HuH-7.5 (cell line): ENCODE measurements around the gene CLIP2.
A peak's percentile ranks its signal among the peaks of the same experiment; 100 is the strongest.
"Not testable (repeated sequence)": the region's sequence is repeated elsewhere in the genome, so short reads cannot be mapped to it uniquely, and the experiment has no call there.

Experiments used
- DNase-seq: peaks from one replicate; pipeline ENCODE4 v3.0.0; 2011; ENCODE audit warnings: low spot score

CLIP2 gene

DNA sequence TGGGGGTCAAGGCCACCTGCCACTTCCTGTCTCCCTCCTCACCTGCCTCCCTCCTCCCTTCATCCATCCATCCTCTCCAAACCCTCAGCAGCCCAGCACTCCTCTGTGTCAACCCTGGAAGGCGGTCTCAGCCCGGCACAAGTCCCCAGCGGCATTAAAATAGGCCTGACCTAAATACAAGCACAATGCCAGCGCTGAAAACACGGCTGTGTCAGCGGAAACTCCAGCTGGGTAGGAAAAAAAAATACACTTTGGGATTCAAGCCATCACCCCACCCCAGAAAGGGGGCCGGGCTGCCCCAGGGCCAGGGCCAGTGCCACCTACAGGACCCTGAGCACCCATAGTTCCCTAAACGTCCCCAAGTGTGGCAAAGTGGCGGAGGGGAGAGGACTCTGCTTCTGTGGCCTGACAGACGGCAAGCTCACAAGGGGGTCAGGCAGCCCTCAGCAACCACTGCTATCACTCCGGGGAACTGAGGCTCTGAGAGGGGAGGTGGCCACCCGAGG, 141.8 kb downstream of the CLIP2 start:
- DNase-seq, result no peak

GRCh38 chr7:74437291-74437571, 148.0 kb downstream of the CLIP2 start:
- not testable (repeated sequence) for DNase-seq

- DNase-seq, result no peak
Observed at GRCh38 chr7:74438327-74438726, 149.1 kb downstream of the CLIP2 start.

- no peak for DNase-seq
Observed at GRCh38 chr7:74439541-74439940, 150.3 kb downstream of the CLIP2 start.

- DNase-seq, result not testable (repeated sequence)
Observed at GRCh38 chr7:74440143-74440542, 150.9 kb downstream of the CLIP2 start.

DNA sequence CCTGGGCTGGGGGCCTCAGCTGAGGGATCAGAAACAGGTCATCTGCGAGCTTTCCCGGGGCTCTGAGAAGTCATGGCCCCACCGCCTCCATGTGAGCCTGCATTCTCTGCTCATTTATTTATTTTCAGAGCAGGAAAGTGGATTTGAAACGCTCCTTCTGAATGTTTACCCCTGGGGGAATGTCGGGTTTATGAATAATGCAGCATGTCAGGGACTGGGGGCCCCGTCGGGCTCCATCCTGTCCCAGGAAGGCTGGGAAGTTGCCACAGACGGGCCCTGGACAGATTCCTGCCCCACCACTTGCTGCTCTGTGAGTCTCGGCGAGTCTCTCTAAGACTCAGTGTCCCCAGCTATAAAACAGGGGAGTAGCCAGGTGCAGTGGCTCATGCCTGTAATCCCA, 152.6 kb downstream of the CLIP2 start:
- no peak for DNase-seq

DNA sequence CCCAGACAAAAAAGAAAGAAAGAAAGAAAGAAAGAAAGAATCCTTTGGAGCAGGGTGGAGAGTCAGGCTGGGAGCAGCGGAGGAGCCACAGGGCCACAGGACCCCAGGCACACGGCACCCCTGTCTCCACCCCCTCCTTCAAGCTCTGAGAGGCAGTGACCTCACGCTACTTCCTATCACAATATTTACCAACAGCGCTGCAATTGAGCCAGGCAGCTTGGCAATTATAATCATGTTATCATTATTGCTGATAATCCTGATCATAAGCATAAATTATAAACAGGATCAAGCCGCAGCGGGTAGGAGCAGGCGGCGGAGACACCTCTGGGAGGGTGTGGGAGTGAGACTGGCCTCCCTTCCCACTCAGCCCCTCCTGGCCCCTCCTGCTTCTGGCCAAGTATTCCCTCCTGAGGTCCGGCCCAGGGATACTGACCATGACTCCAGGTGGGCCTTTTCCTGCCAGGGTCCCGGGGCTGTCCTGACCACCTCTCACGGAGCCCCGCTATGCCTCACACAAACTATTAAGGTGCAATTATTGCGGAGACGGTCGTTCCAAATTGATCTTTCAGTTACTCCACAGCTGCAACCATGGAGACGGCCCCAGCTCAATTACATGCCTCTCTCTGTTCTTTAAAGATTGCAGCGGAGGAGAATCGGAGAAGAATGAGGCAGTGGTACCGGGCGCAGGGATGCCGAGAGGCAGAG, 154.5 kb downstream of the CLIP2 start:
- no peak for DNase-seq

GRCh38 chr7:74449144-74449543, 159.9 kb downstream of the CLIP2 start:
- DNase-seq, result no peak

GRCh38 chr7:74449809-74450397, 160.7 kb downstream of the CLIP2 start:
- DNase-seq, result peak; percentile 78

DNA sequence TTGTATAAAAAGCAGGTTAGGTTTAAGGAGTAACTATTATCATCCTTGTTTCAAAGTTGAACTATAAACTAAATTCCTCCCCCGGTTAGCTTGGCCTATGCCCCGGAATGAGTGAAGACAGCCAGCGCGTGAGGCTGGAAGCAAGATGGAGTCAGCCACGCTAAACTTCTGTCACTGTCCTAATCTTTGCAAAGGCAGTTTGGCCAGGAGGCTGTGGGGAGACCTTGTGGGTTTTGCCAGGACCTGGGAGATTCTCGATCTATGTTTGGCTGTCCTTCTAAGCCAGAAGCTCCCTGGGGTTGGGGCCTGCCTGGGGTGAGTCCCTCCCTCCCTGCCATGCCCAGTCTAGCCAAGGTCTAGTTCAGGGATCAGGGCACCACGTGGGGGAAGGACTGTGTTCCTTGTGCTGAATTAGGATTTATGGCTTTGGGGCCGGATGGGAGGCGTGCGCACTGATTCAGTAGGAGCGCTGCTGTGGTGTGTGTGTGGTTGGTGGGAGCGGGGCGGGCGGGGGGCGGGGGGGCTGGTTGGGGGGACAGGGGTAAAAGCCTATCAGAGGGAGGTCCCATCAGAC, 163.6 kb downstream of the CLIP2 start:
- no peak for DNase-seq

DNA sequence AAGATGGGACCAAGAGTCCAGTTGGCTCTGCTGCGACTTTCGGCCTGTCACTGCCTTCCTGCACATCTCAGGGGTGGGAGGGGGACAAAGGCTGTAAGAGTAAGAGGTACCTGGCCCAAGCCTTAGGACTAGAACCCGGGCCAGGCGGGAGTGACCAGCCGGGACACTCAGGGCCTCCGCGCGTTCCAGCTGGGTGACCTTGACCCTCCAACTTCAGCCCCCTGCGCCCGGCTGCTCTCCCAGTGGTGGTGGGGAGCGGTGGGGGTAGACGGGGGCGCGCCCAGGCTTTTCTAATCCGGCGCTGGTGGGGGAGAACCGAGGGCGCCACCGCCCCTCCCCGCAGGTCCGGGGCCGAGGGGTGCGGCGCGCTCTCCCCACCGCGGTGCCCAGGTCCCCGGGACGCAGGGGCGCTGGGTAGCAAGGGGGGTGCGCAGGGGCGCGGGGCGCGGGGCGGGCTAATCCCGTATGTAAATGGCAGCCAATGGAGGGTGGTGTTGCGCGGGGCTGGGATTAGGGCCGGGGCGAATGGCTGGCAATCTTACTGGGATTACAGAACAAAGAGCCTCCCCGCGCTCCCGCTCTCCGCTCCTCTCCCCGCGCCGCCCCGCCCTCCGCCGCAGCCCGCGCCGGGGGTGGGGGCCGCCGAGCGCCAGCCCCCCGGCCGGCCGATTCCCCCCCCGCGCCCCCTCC, 164.3 kb downstream of the CLIP2 start, which contains the start of gene GTF2IRD1:
Gene GTF2IRD1 (plus strand): TSS at position 585 of the 690 bp plus-strand sequence. CDS start 54,175 bp downstream, outside the sequence.
- DNase-seq, result peak; percentile 86

GRCh38 chr7:74454021-74454924, 165.1 kb downstream of the CLIP2 start:
- DNase-seq, result no peak

- no peak for DNase-seq
Observed at GRCh38 chr7:74454925-74455288, 165.7 kb downstream of the CLIP2 start.

- DNase-seq, result peak; percentile 60
Observed at GRCh38 chr7:74455291-74455804, 166.1 kb downstream of the CLIP2 start.
